Measurements from ENCODE around the gene BMF. TPM values are rescaled to one million over a fixed set of nuclear protein-coding genes. Genes with fewer than 3 reads are reported as not detected.
"Not testable (repeated sequence)": the region's sequence is repeated elsewhere in the genome, so short reads cannot be mapped to it uniquely, and the experiment has no call there.

Gene BMF
- total RNA-seq, 2 donors from 2014 or later, result 8.8 to 19.0 TPM

GRCh38 chr15:40142428-40142827, 33.7 kb upstream of the BMF start:
- intact Hi-C loops (cut with DNase I), result no loop called here
- H3K4me3 ChIP-seq, result no peak overlapping the region
- DNase-seq (ENCODE audit: low spot score), result no peak
- H3K4me1 ChIP-seq (replicated peaks), result no peaks in the 10 kb centered on the region
- no peaks in the 10 kb centered on the region for H3K36me3 ChIP-seq
- H3K27ac ChIP-seq, result no peak overlapping the region
- H3K9me3 ChIP-seq, result no peaks in the 10 kb centered on the region
- TF ChIP-seq POLR2AphosphoS5 (IDR thresholded peaks at IDR 0.05) (no peak), POLR2A (IDR thresholded peaks at IDR 0.05) (no peak), CTCF (IDR thresholded peaks at IDR 0.05) (no peak)
- WGBS, result 88% methylated on average over 5 of the region's 5 CpGs
- H3K27me3 ChIP-seq (replicated peaks; ENCODE audit: insufficient read depth), result no peaks in the 10 kb centered on the region

- DNase-seq (ENCODE audit: low spot score); H3K9me3 ChIP-seq; intact Hi-C loops (cut with DNase I); H3K4me3 ChIP-seq; H3K27ac ChIP-seq; H3K4me1 ChIP-seq (replicated peaks); H3K36me3 ChIP-seq; H3K27me3 ChIP-seq (replicated peaks; ENCODE audit: insufficient read depth): not testable (repeated sequence)
- WGBS, result 63% methylated on average over 3 of the region's 3 CpGs
These were observed 29.5 kb upstream of the BMF start for GRCh38 chr15:40138201-40138570.

GRCh38 chr15:40137303-40138200, 28.9 kb upstream of the BMF start:
- Histone ChIP-seq H3K27me3 (replicated peaks; ENCODE audit: insufficient read depth) (no peaks in the 10 kb centered on the region), H3K4me3 (no peak overlapping the region), H3K36me3 (no peaks in the 10 kb centered on the region), H3K9me3 (no peaks in the 10 kb centered on the region), H3K27ac (no peak overlapping the region), H3K4me1 (replicated peaks) (no peaks in the 10 kb centered on the region)
- intact Hi-C loops (cut with DNase I), result no loop called here
- WGBS, result 92% methylated on average over 11 of the region's 11 CpGs
- no peak for DNase-seq (ENCODE audit: low spot score)
- no peak for TF ChIP-seq POLR2AphosphoS5 (IDR thresholded peaks at IDR 0.05)

GRCh38 chr15:40136470-40137302, 28.0 kb upstream of the BMF start:
- WGBS, result 65% methylated on average over 5 of the region's 6 CpGs
- Histone ChIP-seq H3K36me3 (no peaks in the 10 kb centered on the region), H3K9me3 (no peaks in the 10 kb centered on the region), H3K4me3 (no peak overlapping the region), H3K27ac (no peak overlapping the region), H3K4me1 (replicated peaks) (no peaks in the 10 kb centered on the region), H3K27me3 (replicated peaks; ENCODE audit: insufficient read depth) (no peaks in the 10 kb centered on the region)
- intact Hi-C loops (cut with DNase I), result no loop called here
- no peak for DNase-seq (ENCODE audit: low spot score)
- no peak for TF ChIP-seq CTCF (IDR thresholded peaks at IDR 0.05)
- no peak for TF ChIP-seq POLR2AphosphoS5 (IDR thresholded peaks at IDR 0.05)
- TF ChIP-seq POLR2A (IDR thresholded peaks at IDR 0.05), result no peak

- H3K27me3 ChIP-seq (replicated peaks; ENCODE audit: insufficient read depth); H3K4me1 ChIP-seq (replicated peaks); DNase-seq (ENCODE audit: low spot score); H3K4me3 ChIP-seq; intact Hi-C loops (cut with DNase I); H3K9me3 ChIP-seq; H3K27ac ChIP-seq; H3K36me3 ChIP-seq: not testable (repeated sequence)
- WGBS, result 74% methylated on average over 1 of the region's 1 CpG
These were observed 27.3 kb upstream of the BMF start for GRCh38 chr15:40135846-40136450.

- Histone ChIP-seq H3K36me3 (no peaks in the 10 kb centered on the region), H3K4me1 (replicated peaks) (no peaks in the 10 kb centered on the region), H3K9me3 (no peaks in the 10 kb centered on the region), H3K27me3 (replicated peaks; ENCODE audit: insufficient read depth) (no peaks in the 10 kb centered on the region), H3K4me3 (no peak overlapping the region), H3K27ac (no peak overlapping the region)
- TF ChIP-seq CTCF (IDR thresholded peaks at IDR 0.05), result no peak
- TF ChIP-seq POLR2A (IDR thresholded peaks at IDR 0.05), result no peak
- no peak for TF ChIP-seq POLR2AphosphoS5 (IDR thresholded peaks at IDR 0.05)
- 62% methylated on average over 9 of the region's 9 CpGs for whole genome bisulfite sequencing
- DNase-seq (ENCODE audit: low spot score), result no peak
- intact Hi-C loops (cut with DNase I), result no loop called here
These were observed 26.2 kb upstream of the BMF start for GRCh38 chr15:40134885-40135284.

Measured in prostate gland (tissue), 2 donors.